Panc1 (cell line): ENCODE measurements around the gene GFOD2. TPM values are rescaled to one million over a fixed set of nuclear protein-coding genes. Genes with fewer than 3 reads are reported as not detected.

Source experiments
- ATAC-seq: fragments of 200-7000 bp; cut with Tn5 transposase; 2 replicates; pipeline ENCODE4 v1.9.1; 2020; ENCODE audit warnings: mild to moderate bottlenecking, moderate library complexity
- BruUV-seq: library from RNA; stranded (reverse); fragments of 400-500 nt; replicated peaks from 2 replicates; lab custom pipeline; 2021; lab: Mats Ljungman, UMichigan
- CTCF ChIA-PET: fragments of 300-600 bp; sonication (Branson Sonifier 250); formaldehyde crosslinking; loops from one replicate; lab custom pipeline; 2022; ENCODE audit warnings: antibody characterized with exemption; lab: Charles Lee
- POLR2A ChIA-PET: fragments of 300-600 bp; sonication (Branson Sonifier 250); formaldehyde crosslinking; loops from one replicate; lab custom pipeline; 2022; ENCODE audit warnings: antibody characterized with exemption; lab: Charles Lee
- DNase-seq: peaks from one replicate; pipeline ENCODE4 v3.0.0-alpha.2; 2010; ENCODE audit warnings: low read depth, low spot score
- H3K27ac ChIP-seq: 2 replicates; pipeline ENCODE4 v1.5.1; 2011; ENCODE audit warnings: mild to moderate bottlenecking, low read length, inconsistent platforms
- H3K27me3 ChIP-seq: fragments of 200-500 bp; sonication (Bioruptor generic); 2 replicates; pipeline ENCODE4 v1.6.0; 2014; ENCODE audit warnings: low read length, inconsistent platforms; ENCODE audit not compliant: control insufficient read depth, insufficient read depth
- H3K36me3 ChIP-seq: fragments of 200-500 bp; sonication (Bioruptor generic); 2 replicates; pipeline ENCODE4 v1.5.1; 2014; ENCODE audit warnings: inconsistent platforms, mild to moderate bottlenecking, low read length, moderate library complexity; ENCODE audit not compliant: control insufficient read depth, insufficient read depth
- H3K4me1 ChIP-seq: 2 replicates; pipeline ENCODE4 v1.5.1; 2011; ENCODE audit warnings: inconsistent platforms, mild to moderate bottlenecking, low read length, moderate library complexity; ENCODE audit not compliant: control insufficient read depth, insufficient read depth
- H3K4me3 ChIP-seq, 2 experiments: 2 replicates each; pipeline ENCODE4 v1.5.1; 2011 to 2012; ENCODE audit warnings: low read depth in 2 of 2, low read length in 2 of 2, mild to moderate bottlenecking in 2 of 2, inconsistent platforms in 1 of 2, moderate library complexity in 1 of 2
- H3K9me3 ChIP-seq: fragments of 200-500 bp; sonication (Bioruptor generic); 2 replicates; pipeline ENCODE4 v1.5.1; 2014; ENCODE audit warnings: low read depth, mild to moderate bottlenecking, inconsistent platforms, low read length, moderate library complexity; ENCODE audit not compliant: control insufficient read depth, insufficient read depth
- CTCF ChIP-seq: fragments of 450-650 bp; IDR thresholded peaks from 2 replicates; pipeline ENCODE4 v1.5.1; 2017; ENCODE audit warnings: mild to moderate bottlenecking
- POLR2AphosphoS5 ChIP-seq: IDR thresholded peaks from 2 replicates; pipeline ENCODE4 v1.6.1; 2012; ENCODE audit warnings: mild to moderate bottlenecking, low read depth, low read length, moderate library complexity
- SIN3A ChIP-seq: IDR thresholded peaks from 2 replicates; pipeline ENCODE4 v1.6.1; 2012; ENCODE audit warnings: low read depth, mild to moderate bottlenecking, low read length, moderate library complexity, borderline replicate concordance; ENCODE audit not compliant: insufficient read depth
- TCF7L2 ChIP-seq: IDR thresholded peaks from 2 replicates; pipeline ENCODE4 v1.6.1; 2011; ENCODE audit warnings: mild to moderate bottlenecking, low read depth, low read length, inconsistent platforms
- in situ Hi-C: cut with HindIII; loops from 2 replicates; pipeline ENCODE4 v1.10.0; 2016; ENCODE audit warnings: low sequenced_read_pairs, low pct_unique_long_range_greater_than_20kb
- intact Hi-C: fragments of 100-400 bp; cut with micrococcal nuclease; formaldehyde crosslinking; loops from one replicate; pipeline ENCODE4 v1.10.0; 2022; ENCODE audit not compliant: unreplicated experiment
- total RNA-seq: library from RNA; stranded (reverse); gene quantifications from one replicate; pipeline ENCODE4 v1.2.1, GENCODE V29; 2021; ENCODE audit not compliant: unreplicated experiment
- TF ChIP-seq, protein P1 (sequence below), 2 experiments: IDR thresholded peaks; 2 replicates each; pipeline ENCODE4 v1.6.1; 2011 to 2012; ENCODE audit warnings: low read depth in 2 of 2, control low read depth in 1 of 2, low read length in 1 of 2, mild to moderate bottlenecking in 1 of 2, moderate library complexity in 1 of 2; ENCODE audit not compliant: insufficient read depth in 1 of 2

Gene GFOD2
- total RNA-seq, 1 experiment from 2014 or later = 15.1 TPM

- intact Hi-C loops = no loop called here
- ChIA-PET POLR2A (no interaction called here), CTCF (no interaction called here)
- Histone ChIP-seq H3K4me1 (peaks cover 3% of the 10 kb centered on the region; the same call in 1 of the 2 replicates), H3K27ac (no peak overlapping the region), H3K4me3 (no peak overlapping the region), H3K27me3 (no peaks in the 10 kb centered on the region), H3K36me3 (peaks cover 2% of the 10 kb centered on the region; the same call in 1 of the 2 replicates), H3K9me3 (no peaks in the 10 kb centered on the region)
- BruUV-seq = no TSS peak
- TF ChIP-seq, protein P1, sequence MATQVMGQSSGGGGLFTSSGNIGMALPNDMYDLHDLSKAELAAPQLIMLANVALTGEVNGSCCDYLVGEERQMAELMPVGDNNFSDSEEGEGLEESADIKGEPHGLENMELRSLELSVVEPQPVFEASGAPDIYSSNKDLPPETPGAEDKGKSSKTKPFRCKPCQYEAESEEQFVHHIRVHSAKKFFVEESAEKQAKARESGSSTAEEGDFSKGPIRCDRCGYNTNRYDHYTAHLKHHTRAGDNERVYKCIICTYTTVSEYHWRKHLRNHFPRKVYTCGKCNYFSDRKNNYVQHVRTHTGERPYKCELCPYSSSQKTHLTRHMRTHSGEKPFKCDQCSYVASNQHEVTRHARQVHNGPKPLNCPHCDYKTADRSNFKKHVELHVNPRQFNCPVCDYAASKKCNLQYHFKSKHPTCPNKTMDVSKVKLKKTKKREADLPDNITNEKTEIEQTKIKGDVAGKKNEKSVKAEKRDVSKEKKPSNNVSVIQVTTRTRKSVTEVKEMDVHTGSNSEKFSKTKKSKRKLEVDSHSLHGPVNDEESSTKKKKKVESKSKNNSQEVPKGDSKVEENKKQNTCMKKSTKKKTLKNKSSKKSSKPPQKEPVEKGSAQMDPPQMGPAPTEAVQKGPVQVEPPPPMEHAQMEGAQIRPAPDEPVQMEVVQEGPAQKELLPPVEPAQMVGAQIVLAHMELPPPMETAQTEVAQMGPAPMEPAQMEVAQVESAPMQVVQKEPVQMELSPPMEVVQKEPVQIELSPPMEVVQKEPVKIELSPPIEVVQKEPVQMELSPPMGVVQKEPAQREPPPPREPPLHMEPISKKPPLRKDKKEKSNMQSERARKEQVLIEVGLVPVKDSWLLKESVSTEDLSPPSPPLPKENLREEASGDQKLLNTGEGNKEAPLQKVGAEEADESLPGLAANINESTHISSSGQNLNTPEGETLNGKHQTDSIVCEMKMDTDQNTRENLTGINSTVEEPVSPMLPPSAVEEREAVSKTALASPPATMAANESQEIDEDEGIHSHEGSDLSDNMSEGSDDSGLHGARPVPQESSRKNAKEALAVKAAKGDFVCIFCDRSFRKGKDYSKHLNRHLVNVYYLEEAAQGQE (IDR thresholded peaks at IDR 0.05; ENCODE audit: insufficient read depth in 1 of 2, low read depth in 2 of 2, low read length in 1 of 2) = no peak
- TF ChIP-seq POLR2AphosphoS5 (no peak), CTCF (no peak), SIN3A (no peak), TCF7L2 (no peak)
- no peak for DNase-seq
- no peak for ATAC-seq
- in situ Hi-C loops = no loop called here
Measured at GRCh38 chr16:67657017-67657608, 62.0 kb downstream of the GFOD2 start.

DNA sequence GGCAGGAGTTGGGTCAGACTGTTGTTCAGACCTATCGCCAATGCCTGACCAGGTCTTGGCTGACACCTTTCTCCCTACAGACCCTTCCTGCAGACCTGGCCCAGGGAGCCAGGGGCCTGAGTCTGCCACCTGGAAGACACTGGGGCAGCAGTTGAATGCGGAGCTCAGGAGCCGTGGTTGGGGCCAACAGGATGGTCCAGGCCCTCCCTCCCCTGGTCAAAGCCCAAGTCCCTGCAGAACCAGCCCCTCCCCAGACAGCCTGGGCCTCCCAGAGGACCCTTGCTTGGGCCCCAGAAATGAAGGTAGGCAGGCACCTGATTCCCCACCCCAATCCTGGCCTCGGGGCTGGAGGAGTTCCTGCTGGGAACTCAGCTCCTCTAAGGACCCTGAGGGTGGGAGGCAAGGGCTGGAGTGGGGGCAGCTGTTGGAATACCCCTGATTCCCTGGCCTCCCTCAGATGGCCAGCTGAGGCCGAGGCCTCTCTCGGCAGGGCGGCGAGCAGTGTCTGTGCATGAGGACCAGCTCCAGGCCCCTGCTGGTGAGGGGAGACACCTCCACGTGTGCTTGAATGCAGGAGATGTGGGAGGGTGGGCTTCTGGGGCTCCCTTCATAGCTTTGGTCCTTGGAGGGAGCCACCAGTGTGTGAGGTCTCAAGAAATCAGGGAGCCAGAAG, 62.6 kb downstream of the GFOD2 start:
- Histone ChIP-seq H3K27ac (no peak overlapping the region), H3K9me3 (no peaks in the 10 kb centered on the region), H3K36me3 (peaks cover 2% of the 10 kb centered on the region; the same call in 1 of the 2 replicates), H3K4me1 (peaks cover 3% of the 10 kb centered on the region; the same call in 1 of the 2 replicates), H3K27me3 (no peaks in the 10 kb centered on the region), H3K4me3 (no peak overlapping the region)
- CTCF ChIA-PET = no interaction called here
- no peak for ATAC-seq
- POLR2A ChIA-PET = no interaction called here
- DNase-seq = no peak
- TF ChIP-seq TCF7L2 = no peak
- no peak for TF ChIP-seq CTCF
- no peak for TF ChIP-seq POLR2AphosphoS5
- TF ChIP-seq, protein P1 (IDR thresholded peaks at IDR 0.05; ENCODE audit: insufficient read depth in 1 of 2, low read depth in 2 of 2, low read length in 1 of 2) = no peak
- no peak for TF ChIP-seq SIN3A
- in situ Hi-C loops (no loop called here), intact Hi-C loops (no loop called here)
- BruUV-seq = no TSS peak
